ENCODE measurements around the gene VSTM4. TPM values are rescaled to one million over a fixed set of nuclear protein-coding genes. Genes with fewer than 3 reads are reported as not detected.

The VSTM4 gene
- polyA plus RNA-seq, 1 donor (not counting 4 experiments of a cell fraction or from before 2014, with no cell fraction given), result not detected

GRCh38 chr10:49139846-49140195 is 24.5 kb upstream of the VSTM4 start:
- H3K9me3 ChIP-seq (ENCODE audit: control insufficient read depth, low read depth, low read length), result no peaks in the 10 kb centered on the region
- H3K4me1 ChIP-seq (ENCODE audit: control insufficient read depth, extremely low read depth, insufficient read depth, low read length), result no peaks in the 10 kb centered on the region
- no peaks in the 10 kb centered on the region for H3K79me2 ChIP-seq (ENCODE audit: control insufficient read depth, insufficient read depth, low read length)
- H3K36me3 ChIP-seq (ENCODE audit: control insufficient read depth in 2 of 2, extremely low read depth in 1 of 2, insufficient read depth in 2 of 2, low read length in 2 of 2), result no peaks in the 10 kb centered on the region
- no peak overlapping the region for H3K4me2 ChIP-seq (ENCODE audit: control insufficient read depth, extremely low read depth, insufficient read depth, low read depth, low read length)
- no peaks in the 10 kb centered on the region for H4K20me1 ChIP-seq (ENCODE audit: control insufficient read depth, extremely low read depth, insufficient read depth, low read length)
- TF ChIP-seq, protein P1, sequence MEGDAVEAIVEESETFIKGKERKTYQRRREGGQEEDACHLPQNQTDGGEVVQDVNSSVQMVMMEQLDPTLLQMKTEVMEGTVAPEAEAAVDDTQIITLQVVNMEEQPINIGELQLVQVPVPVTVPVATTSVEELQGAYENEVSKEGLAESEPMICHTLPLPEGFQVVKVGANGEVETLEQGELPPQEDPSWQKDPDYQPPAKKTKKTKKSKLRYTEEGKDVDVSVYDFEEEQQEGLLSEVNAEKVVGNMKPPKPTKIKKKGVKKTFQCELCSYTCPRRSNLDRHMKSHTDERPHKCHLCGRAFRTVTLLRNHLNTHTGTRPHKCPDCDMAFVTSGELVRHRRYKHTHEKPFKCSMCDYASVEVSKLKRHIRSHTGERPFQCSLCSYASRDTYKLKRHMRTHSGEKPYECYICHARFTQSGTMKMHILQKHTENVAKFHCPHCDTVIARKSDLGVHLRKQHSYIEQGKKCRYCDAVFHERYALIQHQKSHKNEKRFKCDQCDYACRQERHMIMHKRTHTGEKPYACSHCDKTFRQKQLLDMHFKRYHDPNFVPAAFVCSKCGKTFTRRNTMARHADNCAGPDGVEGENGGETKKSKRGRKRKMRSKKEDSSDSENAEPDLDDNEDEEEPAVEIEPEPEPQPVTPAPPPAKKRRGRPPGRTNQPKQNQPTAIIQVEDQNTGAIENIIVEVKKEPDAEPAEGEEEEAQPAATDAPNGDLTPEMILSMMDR (optimal IDR thresholded peaks at IDR 0.05 in 1 of 3, IDR thresholded peaks at IDR 0.05 in 1 of 3, conservative IDR thresholded peaks at IDR 0.05 in 1 of 3; ENCODE audit: extremely low read depth in 1 of 3, insufficient read depth in 2 of 3, low read length in 3 of 3), result no peak
- no peak for TF ChIP-seq EZH2 (IDR thresholded peaks at IDR 0.05; ENCODE audit: low read length)
- no peak overlapping the region for H3K27ac ChIP-seq (ENCODE audit: control insufficient read depth, insufficient read depth, low read length)
- no peak for FAIRE-seq
- H3K9me1 ChIP-seq (ENCODE audit: control insufficient read depth, extremely low read depth, insufficient read depth, low read length), result no peaks in the 10 kb centered on the region
- DNase-seq (ENCODE audit: low read depth, low spot score), result no peak
- H3K4me3 ChIP-seq (ENCODE audit: control insufficient read depth in 2 of 3, extremely low read depth in 1 of 3, insufficient read depth in 2 of 3, low read depth in 1 of 3, low read length in 3 of 3), result no peak overlapping the region
- H2AFZ ChIP-seq (ENCODE audit: control insufficient read depth, low read length), result no peak overlapping the region
- H3K27me3 ChIP-seq (ENCODE audit: control insufficient read depth, extremely low read depth, insufficient read depth, low read length), result no peaks in the 10 kb centered on the region
- no peak overlapping the region for H3K9ac ChIP-seq (ENCODE audit: control insufficient read depth, extremely low read depth, insufficient read depth, low read length)
- dilution Hi-C loops (cut with MboI; ENCODE audit: extremely low pct_ligation_motif_present, low sequenced_read_pairs), result no loop called here

GRCh38 chr10:49139028-49139845 is 23.9 kb upstream of the VSTM4 start:
- no peaks in the 10 kb centered on the region for H3K4me1 ChIP-seq (ENCODE audit: control insufficient read depth, extremely low read depth, insufficient read depth, low read length)
- FAIRE-seq (no peak), DNase-seq (ENCODE audit: low read depth, low spot score) (no peak)
- H3K27me3 ChIP-seq (ENCODE audit: control insufficient read depth, extremely low read depth, insufficient read depth, low read length), result no peaks in the 10 kb centered on the region
- H3K4me2 ChIP-seq (ENCODE audit: control insufficient read depth, extremely low read depth, insufficient read depth, low read depth, low read length), result no peak overlapping the region
- H4K20me1 ChIP-seq (ENCODE audit: control insufficient read depth, extremely low read depth, insufficient read depth, low read length), result no peaks in the 10 kb centered on the region
- dilution Hi-C loops (cut with MboI; ENCODE audit: extremely low pct_ligation_motif_present, low sequenced_read_pairs), result no loop called here
- no peak overlapping the region for H3K9ac ChIP-seq (ENCODE audit: control insufficient read depth, extremely low read depth, insufficient read depth, low read length)
- no peak overlapping the region for H3K27ac ChIP-seq (ENCODE audit: control insufficient read depth, insufficient read depth, low read length)
- no peaks in the 10 kb centered on the region for H3K36me3 ChIP-seq (ENCODE audit: control insufficient read depth in 2 of 2, extremely low read depth in 1 of 2, insufficient read depth in 2 of 2, low read length in 2 of 2)
- no peak for TF ChIP-seq EZH2 (IDR thresholded peaks at IDR 0.05; ENCODE audit: low read length)
- TF ChIP-seq, protein P1 (optimal IDR thresholded peaks at IDR 0.05 in 1 of 3, IDR thresholded peaks at IDR 0.05 in 1 of 3, conservative IDR thresholded peaks at IDR 0.05 in 1 of 3; ENCODE audit: extremely low read depth in 1 of 3, insufficient read depth in 2 of 3, low read length in 3 of 3), result no peak
- H3K4me3 ChIP-seq (ENCODE audit: control insufficient read depth in 2 of 3, extremely low read depth in 1 of 3, insufficient read depth in 2 of 3, low read depth in 1 of 3, low read length in 3 of 3), result no peak overlapping the region
- H3K79me2 ChIP-seq (ENCODE audit: control insufficient read depth, insufficient read depth, low read length), result no peaks in the 10 kb centered on the region
- no peak overlapping the region for H2AFZ ChIP-seq (ENCODE audit: control insufficient read depth, low read length)
- no peaks in the 10 kb centered on the region for H3K9me3 ChIP-seq (ENCODE audit: control insufficient read depth, low read depth, low read length)
- no peaks in the 10 kb centered on the region for H3K9me1 ChIP-seq (ENCODE audit: control insufficient read depth, extremely low read depth, insufficient read depth, low read length)
